ENCODE data around the gene GHDC. TPM values are rescaled to one million over a fixed set of nuclear protein-coding genes. Genes with fewer than 3 reads are reported as not detected.

GHDC gene
- total RNA-seq, 3 donors from 2014 or later, result 29.1 to 53.0 (median 33.1) TPM

- H3K36me3 ChIP-seq, result no peaks in the 10 kb centered on the region
- H3K4me1 ChIP-seq, result peaks cover 3 to 17% of the 10 kb centered on the region in 2 donors
- peak within 1 kb of the TSS; percentile 38 to 61 (median 43) for H3K4me3 ChIP-seq
- no peaks in the 10 kb centered on the region for H3K9me3 ChIP-seq
- no peak for TF ChIP-seq POLR2A (IDR thresholded peaks at IDR 0.05)
- TF ChIP-seq CTCF (IDR thresholded peaks at IDR 0.05), result peak in 2 of 3 donors; percentile 40 to 50
- peak in 1 of 2 donors; percentile 33 for DNase-seq (ENCODE audit: low spot score in 2 of 2)
- intact Hi-C loops (cut with DNase I; ENCODE audit: low total_unique reads), result no loop called here
- H3K27ac ChIP-seq, result no peak within 1 kb of the TSS
- peaks cover 6 to 32% of the 10 kb centered on the region in 2 donors for H3K27me3 ChIP-seq
These were observed 13.1 kb downstream of the GHDC start, which contains the start of gene KCNH4 for GRCh38 chr17:42180922-42181850. TSS of gene KCNH4 (minus strand) at chr17:42181142. CDS start at chr17:42180945, 197 bp downstream.

- intact Hi-C loops (cut with DNase I; ENCODE audit: low total_unique reads), result no loop called here
- Histone ChIP-seq H3K4me3 (peak overlapping the region; percentile 38 to 61 (median 43)), H3K27ac (no peak overlapping the region), H3K4me1 (peaks cover 3 to 17% of the 10 kb centered on the region in 2 donors), H3K36me3 (no peaks in the 10 kb centered on the region), H3K9me3 (no peaks in the 10 kb centered on the region), H3K27me3 (peaks cover 6 to 32% of the 10 kb centered on the region in 2 donors)
- DNase-seq (ENCODE audit: low spot score in 2 of 2), result no peak
- TF ChIP-seq CTCF (IDR thresholded peaks at IDR 0.05) (no peak), POLR2AphosphoS5 (IDR thresholded peaks at IDR 0.05) (no peak), POLR2A (IDR thresholded peaks at IDR 0.05) (no peak)
These were observed 13.8 kb downstream of the GHDC start for GRCh38 chr17:42180411-42180921.

- intact Hi-C loops (cut with DNase I; ENCODE audit: low total_unique reads), result no loop called here
- no peak overlapping the region for H3K27ac ChIP-seq
- H3K4me1 ChIP-seq, result peaks cover 3 to 17% of the 10 kb centered on the region in 2 donors
- TF ChIP-seq POLR2AphosphoS5 (IDR thresholded peaks at IDR 0.05), result no peak
- no peak for TF ChIP-seq CTCF (IDR thresholded peaks at IDR 0.05)
- no peak for TF ChIP-seq POLR2A (IDR thresholded peaks at IDR 0.05)
- DNase-seq (ENCODE audit: low spot score in 2 of 2), result no peak
- no peaks in the 10 kb centered on the region for H3K9me3 ChIP-seq
- H3K36me3 ChIP-seq, result no peaks in the 10 kb centered on the region
- H3K4me3 ChIP-seq, result peak overlapping the region in 1 of 3 donors; percentile 61
- H3K27me3 ChIP-seq, result peaks cover 6 to 32% of the 10 kb centered on the region in 2 donors
These were observed 14.3 kb downstream of the GHDC start for GRCh38 chr17:42179911-42180410.

DNA sequence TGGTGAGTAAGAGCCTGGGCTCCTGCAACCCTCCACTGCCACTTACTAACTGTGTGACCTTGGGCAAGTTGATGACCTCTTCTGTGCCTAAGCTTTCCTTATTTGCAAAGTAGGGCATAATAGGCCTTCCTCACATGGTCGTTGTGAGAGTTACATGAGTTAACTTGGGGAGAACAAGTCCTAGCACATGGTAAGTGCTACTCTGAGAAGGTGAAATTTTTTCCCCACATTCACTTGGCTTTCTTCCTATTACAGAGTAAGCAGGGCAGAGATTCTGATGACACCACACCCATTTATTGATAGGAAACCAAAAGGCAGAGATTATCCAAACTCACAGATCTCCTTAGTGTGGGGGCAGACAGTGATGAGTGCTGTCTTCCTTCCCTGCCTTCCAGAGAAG is 15.0 kb downstream of the GHDC start:
- no peak overlapping the region for H3K4me3 ChIP-seq
- H3K4me1 ChIP-seq, result peaks cover 3 to 17% of the 10 kb centered on the region in 2 donors
- no peaks in the 10 kb centered on the region for H3K9me3 ChIP-seq
- H3K36me3 ChIP-seq, result no peaks in the 10 kb centered on the region
- TF ChIP-seq POLR2A (IDR thresholded peaks at IDR 0.05) (no peak), POLR2AphosphoS5 (IDR thresholded peaks at IDR 0.05) (no peak), CTCF (IDR thresholded peaks at IDR 0.05) (no peak)
- no peak overlapping the region for H3K27ac ChIP-seq
- no peak for DNase-seq (ENCODE audit: low spot score in 2 of 2)
- intact Hi-C loops (cut with DNase I; ENCODE audit: low total_unique reads), result no loop called here
- peaks cover 6 to 32% of the 10 kb centered on the region in 2 donors for H3K27me3 ChIP-seq

DNA sequence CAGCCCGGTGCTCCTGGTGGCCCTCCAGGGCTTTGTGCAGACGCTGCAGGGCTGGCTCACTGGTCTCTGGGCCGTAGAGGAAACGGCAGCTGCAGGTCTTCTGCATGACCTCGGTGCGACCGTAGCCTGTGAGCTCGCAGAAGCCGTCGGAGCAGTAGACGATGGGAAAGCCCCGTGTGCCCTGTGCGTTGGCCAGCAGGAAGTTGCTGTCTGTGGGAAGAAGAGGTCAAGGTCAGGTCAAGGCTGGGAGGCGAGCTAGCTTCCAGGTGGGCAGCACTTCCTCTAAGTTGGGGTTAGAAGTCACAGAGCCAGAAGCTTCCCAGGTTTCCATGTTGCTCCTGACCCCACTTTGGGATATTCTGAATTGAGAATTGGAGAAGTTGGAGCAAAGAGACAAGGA is 15.5 kb downstream of the GHDC start:
- Histone ChIP-seq H3K27me3 (peaks cover 6 to 32% of the 10 kb centered on the region in 2 donors), H3K4me1 (peaks cover 3 to 15% of the 10 kb centered on the region in 2 donors), H3K4me3 (no peak overlapping the region), H3K36me3 (no peaks in the 10 kb centered on the region), H3K9me3 (no peaks in the 10 kb centered on the region), H3K27ac (no peak overlapping the region)
- TF ChIP-seq CTCF (IDR thresholded peaks at IDR 0.05), result no peak
- no peak for TF ChIP-seq POLR2AphosphoS5 (IDR thresholded peaks at IDR 0.05)
- no peak for TF ChIP-seq POLR2A (IDR thresholded peaks at IDR 0.05)
- no peak for DNase-seq (ENCODE audit: low spot score in 2 of 2)
- intact Hi-C loops (cut with DNase I; ENCODE audit: low total_unique reads), result no loop called here
